ENCODE measurements around the gene ANKRD65. TPM values are rescaled to one million over a fixed set of nuclear protein-coding genes. Genes with fewer than 3 reads are reported as not detected.

Gene ANKRD65
- total RNA-seq, 1 donor from 2014 or later: 0.64 TPM

DNA sequence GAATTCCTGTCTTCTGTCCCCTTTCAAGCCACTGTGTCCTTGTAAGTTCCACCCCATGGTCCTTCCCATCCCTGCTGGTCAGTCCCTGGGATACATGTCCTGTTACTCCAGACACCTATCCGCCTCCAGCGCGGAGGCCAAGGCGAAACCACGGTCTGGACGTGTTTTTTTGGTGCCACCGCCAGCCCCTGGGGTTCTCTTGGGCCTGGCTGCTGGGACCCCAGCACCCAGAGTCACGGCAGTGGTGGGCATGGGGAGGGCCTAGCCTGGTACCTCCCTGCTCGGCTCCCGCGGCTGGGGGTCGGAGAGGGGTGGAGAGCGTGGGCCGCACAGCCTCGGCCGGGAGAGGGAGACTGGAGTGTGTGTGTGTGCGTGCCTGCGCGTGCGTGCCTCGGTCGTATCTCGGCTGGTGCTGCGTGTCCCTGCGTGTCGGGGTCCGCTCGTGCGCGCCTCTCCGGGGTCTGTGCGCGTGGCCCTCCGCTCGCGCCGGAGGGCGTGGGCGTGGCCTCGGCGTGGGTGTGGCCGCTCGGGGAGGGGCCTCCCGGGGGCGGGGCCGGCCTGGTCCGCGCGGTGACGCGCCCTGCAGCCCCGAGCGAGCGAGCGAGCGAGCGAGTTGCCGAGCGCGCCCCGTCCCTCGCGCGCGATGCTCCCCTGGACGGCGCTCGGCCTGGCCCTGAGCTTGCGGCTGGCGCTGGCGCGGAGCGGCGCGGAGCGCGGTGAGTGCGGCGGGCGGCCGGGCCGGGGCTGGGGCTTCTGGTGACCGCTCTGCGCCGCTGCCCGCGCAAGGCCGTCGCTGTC lies 14.2 kb upstream of the ANKRD65 start, which contains the start of gene VWA1:
Gene VWA1 (plus strand): TSS at position 585 of the 798 bp plus-strand sequence. CDS start 59 bp downstream, at position 644.
- TF ChIP-seq CTCF (IDR thresholded peaks at IDR 0.05; ENCODE audit: insufficient read depth, low read depth, low read length) (no peak), EZH2 (IDR thresholded peaks at IDR 0.05; ENCODE audit: insufficient read depth, low read length) (no peak)
- H3K4me3 ChIP-seq (ENCODE audit: insufficient read depth, low read depth, low read length): peak within 1 kb of the TSS; percentile 33
- H3K27me3 ChIP-seq (ENCODE audit: insufficient read depth, low read length): no peaks in the 10 kb centered on the region
- no peak within 1 kb of the TSS for H3K27ac ChIP-seq (ENCODE audit: low read depth, low read length)
- H3K79me2 ChIP-seq (ENCODE audit: insufficient read depth, low read length): no peaks in the 10 kb centered on the region
- FAIRE-seq (no peak), DNase-seq (ENCODE audit: low read depth) (peak; percentile 42)
- Mint-ChIP-seq H3K27me3 (ENCODE audit: low read depth, unreplicated experiment) (no peaks in the 10 kb centered on the region), H3K36me3 (ENCODE audit: low read depth, unreplicated experiment) (no peaks in the 10 kb centered on the region), H3K4me1 (ENCODE audit: low read depth, unreplicated experiment) (peaks cover 8% of the 10 kb centered on the region), H3K27ac (ENCODE audit: unreplicated experiment) (no peak within 1 kb of the TSS), H3K9me3 (ENCODE audit: unreplicated experiment) (no peaks in the 10 kb centered on the region), H3K4me3 (ENCODE audit: unreplicated experiment) (peak within 1 kb of the TSS; percentile 84)
- H4K20me1 ChIP-seq (ENCODE audit: insufficient read depth, low read length): peaks cover 6% of the 10 kb centered on the region
- no peaks in the 10 kb centered on the region for H3K9me3 ChIP-seq (ENCODE audit: insufficient read depth, low read depth, low read length)
- H2AFZ ChIP-seq (ENCODE audit: low read depth, low read length): peak within 1 kb of the TSS; percentile 78
- H3K9ac ChIP-seq (ENCODE audit: low read length): peak within 1 kb of the TSS; percentile 48
- H3K4me2 ChIP-seq (ENCODE audit: low read length): peak within 1 kb of the TSS; percentile 85
- peaks cover 32% of the 10 kb centered on the region for H3K4me1 ChIP-seq (ENCODE audit: insufficient read depth, low read length)
- H3K36me3 ChIP-seq (ENCODE audit: insufficient read depth, low read length): no peaks in the 10 kb centered on the region

DNA sequence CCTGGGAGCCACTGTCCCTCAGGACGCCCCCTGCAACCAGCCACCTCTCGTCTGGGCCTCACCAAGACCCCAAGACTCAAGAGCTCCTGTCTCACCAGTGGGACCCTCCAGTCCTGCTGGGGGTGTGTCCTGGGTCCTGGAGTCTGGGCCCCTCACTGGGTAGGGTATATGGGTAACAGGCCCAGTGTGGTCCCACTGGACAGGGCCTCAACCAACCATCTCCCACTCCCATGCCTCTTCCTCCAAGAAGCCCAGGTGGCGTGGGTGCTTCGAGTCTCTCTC lies 13.7 kb upstream of the ANKRD65 start:
- H3K79me2 ChIP-seq (ENCODE audit: insufficient read depth, low read length): no peaks in the 10 kb centered on the region
- no peaks in the 10 kb centered on the region for H3K27me3 Mint-ChIP-seq (ENCODE audit: low read depth, unreplicated experiment)
- DNase-seq (ENCODE audit: low read depth) (no peak), FAIRE-seq (no peak)
- no peaks in the 10 kb centered on the region for H3K27me3 ChIP-seq (ENCODE audit: insufficient read depth, low read length)
- no peaks in the 10 kb centered on the region for H3K9me3 Mint-ChIP-seq (ENCODE audit: unreplicated experiment)
- peak overlapping the region; percentile 85 for H3K4me2 ChIP-seq (ENCODE audit: low read length)
- H3K4me3 ChIP-seq (ENCODE audit: insufficient read depth, low read depth, low read length): no peak overlapping the region
- H3K4me1 Mint-ChIP-seq (ENCODE audit: low read depth, unreplicated experiment): peaks cover 12% of the 10 kb centered on the region
- H3K9ac ChIP-seq (ENCODE audit: low read length): no peak overlapping the region
- peak overlapping the region; percentile 80 for H3K4me3 Mint-ChIP-seq (ENCODE audit: unreplicated experiment)
- no peak overlapping the region for H3K27ac Mint-ChIP-seq (ENCODE audit: unreplicated experiment)
- no peak overlapping the region for H3K27ac ChIP-seq (ENCODE audit: low read depth, low read length)
- H3K36me3 ChIP-seq (ENCODE audit: insufficient read depth, low read length): no peaks in the 10 kb centered on the region
- TF ChIP-seq EZH2 (IDR thresholded peaks at IDR 0.05; ENCODE audit: insufficient read depth, low read length) (no peak), CTCF (IDR thresholded peaks at IDR 0.05; ENCODE audit: insufficient read depth, low read depth, low read length) (no peak)
- no peaks in the 10 kb centered on the region for H3K36me3 Mint-ChIP-seq (ENCODE audit: low read depth, unreplicated experiment)
- peak overlapping the region; percentile 78 for H2AFZ ChIP-seq (ENCODE audit: low read depth, low read length)
- H4K20me1 ChIP-seq (ENCODE audit: insufficient read depth, low read length): peaks cover 6% of the 10 kb centered on the region
- no peaks in the 10 kb centered on the region for H3K9me3 ChIP-seq (ENCODE audit: insufficient read depth, low read depth, low read length)
- peaks cover 35% of the 10 kb centered on the region for H3K4me1 ChIP-seq (ENCODE audit: insufficient read depth, low read length)

Measured in astrocyte (in vitro differentiated cells and primary cell).